Measurements from ENCODE around the gene HAUS1. TPM values are rescaled to one million over a fixed set of nuclear protein-coding genes. Genes with fewer than 3 reads are reported as not detected.

Gene HAUS1
- polyA plus RNA-seq, 3 donors: 12.1 to 50.4 (median 34.6) TPM

GRCh38 chr18:46148810-46149209 is 44.6 kb downstream of the HAUS1 start:
- H3K9me3 ChIP-seq (replicated peaks in 1 of 2; ENCODE audit: control insufficient read depth in 1 of 2, insufficient read depth in 1 of 2, low read length in 2 of 2): no peaks in the 10 kb centered on the region
- no peak overlapping the region for H3K9ac ChIP-seq (ENCODE audit: insufficient read depth, low read length, poor library complexity, severe bottlenecking)
- Mint-ChIP-seq H3K9me3 (no peaks in the 10 kb centered on the region), H3K36me3 (no peaks in the 10 kb centered on the region), H3K4me1 (peaks cover 14% of the 10 kb centered on the region), H3K27me3 (ENCODE audit: low read depth in 3 of 3) (no peaks in the 10 kb centered on the region), H3K27ac (peak overlapping the region in 1 of 7 donors; percentile 37), H3K4me3 (no peak overlapping the region)
- H3K27ac ChIP-seq (ENCODE audit: low read depth in 1 of 2, low read length in 2 of 2): no peak overlapping the region
- H3K4me1 ChIP-seq (ENCODE audit: control insufficient read depth in 1 of 2, insufficient read depth in 2 of 2, low read length in 2 of 2): peaks cover 14 to 17% of the 10 kb centered on the region in 2 donors
- no peaks in the 10 kb centered on the region for H3K79me2 ChIP-seq (ENCODE audit: insufficient read depth, low read length)
- H3K36me3 ChIP-seq (replicated peaks in 1 of 2; ENCODE audit: control insufficient read depth in 1 of 2, insufficient read depth in 2 of 2, low read length in 2 of 2): no peaks in the 10 kb centered on the region
- no peak overlapping the region for H2AFZ ChIP-seq (ENCODE audit: insufficient read depth, low read depth, low read length, poor library complexity, severe bottlenecking)
- WGBS (ENCODE audit: insufficient coverage): no CpG with 5 or more reads among the region's 2 CpGs
- peak; percentile 80 for TF ChIP-seq CTCF (IDR thresholded peaks at IDR 0.05)
- no peak overlapping the region for H3K4me2 ChIP-seq (replicated peaks; ENCODE audit: extremely low read depth, low read length, poor library complexity, severe bottlenecking)
- no peaks in the 10 kb centered on the region for H4K20me1 ChIP-seq (ENCODE audit: insufficient read depth, low read length)
- no peaks in the 10 kb centered on the region for H3K27me3 ChIP-seq (ENCODE audit: control insufficient read depth in 2 of 2, insufficient read depth in 2 of 2, low read length in 2 of 2)
- H3K4me3 ChIP-seq (replicated peaks in 1 of 3; ENCODE audit: low read depth in 2 of 3, low read length in 3 of 3): no peak overlapping the region
- peak; percentile 18 to 49 (median 37) for DNase-seq
- intact Hi-C loops (cut with micrococcal nuclease): loop anchor here (1.0 to 2.0 kb wide), 2 partner anchors 509 to 510 kb away; no protein-coding TSS in a partner anchor

GRCh38 chr18:46152436-46152807 is 48.2 kb downstream of the HAUS1 start:
- H3K27ac ChIP-seq (ENCODE audit: low read depth in 1 of 2, low read length in 2 of 2): no peak overlapping the region
- H3K9ac ChIP-seq (ENCODE audit: insufficient read depth, low read length, poor library complexity, severe bottlenecking): no peak overlapping the region
- peaks cover 21% of the 10 kb centered on the region for H3K4me1 Mint-ChIP-seq
- TF ChIP-seq CTCF (IDR thresholded peaks at IDR 0.05): no peak
- H3K4me3 ChIP-seq (replicated peaks in 1 of 3; ENCODE audit: low read depth in 2 of 3, low read length in 3 of 3): no peak overlapping the region
- peaks cover 14 to 17% of the 10 kb centered on the region in 2 donors for H3K4me1 ChIP-seq (ENCODE audit: control insufficient read depth in 1 of 2, insufficient read depth in 2 of 2, low read length in 2 of 2)
- 83% methylated on average over 7 of the region's 7 CpGs for WGBS (ENCODE audit: insufficient coverage)
- H3K4me2 ChIP-seq (replicated peaks; ENCODE audit: extremely low read depth, low read length, poor library complexity, severe bottlenecking): no peak overlapping the region
- no peaks in the 10 kb centered on the region for H3K27me3 Mint-ChIP-seq (ENCODE audit: low read depth in 3 of 3)
- no peak overlapping the region for H2AFZ ChIP-seq (ENCODE audit: insufficient read depth, low read depth, low read length, poor library complexity, severe bottlenecking)
- H3K79me2 ChIP-seq (ENCODE audit: insufficient read depth, low read length): no peaks in the 10 kb centered on the region
- intact Hi-C loops (cut with micrococcal nuclease): no loop called here
- H3K9me3 ChIP-seq (replicated peaks in 1 of 2; ENCODE audit: control insufficient read depth in 1 of 2, insufficient read depth in 1 of 2, low read length in 2 of 2): no peaks in the 10 kb centered on the region
- no peaks in the 10 kb centered on the region for H3K36me3 ChIP-seq (replicated peaks in 1 of 2; ENCODE audit: control insufficient read depth in 1 of 2, insufficient read depth in 2 of 2, low read length in 2 of 2)
- H3K9me3 Mint-ChIP-seq: peaks cover 0 to 4% (median 0%) of the 10 kb centered on the region in 7 donors
- H3K4me3 Mint-ChIP-seq: no peak overlapping the region
- no peaks in the 10 kb centered on the region for H3K27me3 ChIP-seq (ENCODE audit: control insufficient read depth in 2 of 2, insufficient read depth in 2 of 2, low read length in 2 of 2)
- H4K20me1 ChIP-seq (ENCODE audit: insufficient read depth, low read length): no peaks in the 10 kb centered on the region
- no peak for DNase-seq
- H3K36me3 Mint-ChIP-seq: peaks cover 0 to 2% of the 10 kb centered on the region in 2 donors
- no peak overlapping the region for H3K27ac Mint-ChIP-seq

Measured in CD14-positive monocyte (primary cell).